Liver (tissue), 9 donors: ENCODE results near the gene RNASE13. TPM values are rescaled to one million over a fixed set of nuclear protein-coding genes. Genes with fewer than 3 reads are reported as not detected.

Experiments used
- DNase-seq: peaks from one replicate; pipeline ENCODE4 v3.0.0-alpha.2; 2017; ENCODE audit warnings: low spot score
- H3K27ac ChIP-seq, 2 donors: one replicate each; pipeline ENCODE4 v1.7.0; 2013; ENCODE audit warnings: inconsistent platforms in 2 of 2, low read length in 2 of 2, control low read depth in 1 of 2, low read depth in 1 of 2, mild to moderate bottlenecking in 1 of 2
- H3K27me3 ChIP-seq, 4 donors: one replicate each; pipeline versions ENCODE4 v1.6.1 to v1.7.0; 2013; ENCODE audit warnings: low read length in 3 of 4, inconsistent platforms in 1 of 4, mild to moderate bottlenecking in 1 of 4, moderate library complexity in 1 of 4; ENCODE audit not compliant: control insufficient read depth in 4 of 4, insufficient read depth in 4 of 4
- H3K36me3 ChIP-seq, 4 donors: one replicate each; pipeline versions ENCODE4 v1.6.1 to v1.7.0; 2013; ENCODE audit warnings: low read length in 3 of 4, mild to moderate bottlenecking in 3 of 4, low read depth in 1 of 4, moderate library complexity in 1 of 4; ENCODE audit not compliant: control insufficient read depth in 4 of 4, insufficient read depth in 3 of 4
- H3K4me1 ChIP-seq, 4 donors: one replicate each; pipeline versions ENCODE4 v1.6.1 to v1.7.0; 2013; ENCODE audit warnings: low read length in 3 of 4, mild to moderate bottlenecking in 3 of 4, moderate library complexity in 1 of 4; ENCODE audit not compliant: control insufficient read depth in 4 of 4, insufficient read depth in 4 of 4
- H3K4me3 ChIP-seq, 3 donors: one replicate each; pipeline versions ENCODE4 v1.6.1 to v1.7.0; 2013; ENCODE audit warnings: low read length in 3 of 3, control low read depth in 1 of 3, low read depth in 1 of 3, mild to moderate bottlenecking in 1 of 3
- H3K9ac ChIP-seq, 2 donors: one replicate each; pipeline ENCODE4 v1.7.0; 2013; ENCODE audit warnings: low read length in 2 of 2, mild to moderate bottlenecking in 2 of 2, moderate library complexity in 2 of 2, control low read depth in 1 of 2, low read depth in 1 of 2
- H3K9me3 ChIP-seq, 4 donors: one replicate each; pipeline versions ENCODE4 v1.6.1 to v1.7.0; 2013; ENCODE audit warnings: low read length in 3 of 4; ENCODE audit not compliant: control insufficient read depth in 4 of 4
- EGR1 ChIP-seq, 2 donors: IDR thresholded peaks; 2 replicates each; pipeline ENCODE4 v1.6.1; 2016 to 2018; ENCODE audit warnings: antibody characterized with exemption in 2 of 2, low read depth in 2 of 2
- FOXA1 ChIP-seq: IDR thresholded peaks from 2 replicates; pipeline ENCODE4 v1.6.1; 2016; ENCODE audit warnings: antibody characterized with exemption
- FOXA2 ChIP-seq: IDR thresholded peaks from 2 replicates; pipeline ENCODE4 v1.6.1; 2016; ENCODE audit warnings: antibody characterized with exemption
- GABPA ChIP-seq, 2 donors: IDR thresholded peaks in 1 of 2; conservative IDR thresholded peaks in 1 of 2; 2 replicates each; pipeline ENCODE4 v1.6.1; 2016; ENCODE audit warnings: antibody characterized with exemption in 2 of 2, mild to moderate bottlenecking in 1 of 2, moderate library complexity in 1 of 2
- HNF4A ChIP-seq, 2 donors: conservative IDR thresholded peaks; 2 replicates each; pipeline ENCODE4 v1.6.1; 2016; ENCODE audit warnings: antibody characterized with exemption in 2 of 2, mild to moderate bottlenecking in 2 of 2
- HNF4G ChIP-seq: IDR thresholded peaks from 2 replicates; pipeline ENCODE4 v1.6.1; 2016; ENCODE audit warnings: antibody characterized with exemption
- JUND ChIP-seq, 2 donors: IDR thresholded peaks; 2 replicates each; pipeline ENCODE4 v1.6.1; 2016; ENCODE audit warnings: antibody characterized with exemption in 2 of 2
- NR2F2 ChIP-seq: IDR thresholded peaks from 2 replicates; pipeline ENCODE4 v1.6.1; 2016; ENCODE audit warnings: antibody characterized with exemption
- RAD21 ChIP-seq, 2 donors: IDR thresholded peaks; 2 replicates each; pipeline ENCODE4 v1.6.1; 2016; ENCODE audit warnings: antibody characterized with exemption in 2 of 2, mild to moderate bottlenecking in 2 of 2
- SP1 ChIP-seq: IDR thresholded peaks from 2 replicates; pipeline ENCODE4 v1.6.1; 2018; ENCODE audit warnings: antibody characterized with exemption, mild to moderate bottlenecking
- TAF1 ChIP-seq: conservative IDR thresholded peaks from 2 replicates; pipeline ENCODE4 v1.6.1; 2016; ENCODE audit warnings: antibody characterized with exemption, mild to moderate bottlenecking
- YY1 ChIP-seq: IDR thresholded peaks from 2 replicates; pipeline ENCODE4 v1.6.1; 2016; ENCODE audit warnings: antibody characterized with exemption, mild to moderate bottlenecking
- WGBS: extraction: QIAGEN DNeasy Blood & Tissue Kit; methylation state at CpG from one replicate; pipeline ENCODE4 v1.1.7; 2013; 5-methylcytosine and 5-hydroxymethylcytosine counted together
- polyA plus RNA-seq, 2 donors: library from polyadenylated mRNA; stranded (reverse) in 1 of 2; unstranded in 1 of 2; fragments of 200-250 nt in 1 of 2; fragments of >200 nt in 1 of 2; fragmentation: Nextera tagmentation in 1 of 2; extraction: Ambion mirVana in 1 of 2; gene quantifications; one replicate each; pipeline versions ENCODE4 v1.2.1 to v1.2.3, GENCODE V29; 2013 to 2015
- total RNA-seq, 2 donors: library from RNA; depleted of rRNA; stranded (reverse); fragments of >200 nt; gene quantifications; one replicate each; pipeline ENCODE4 v1.2.3, GENCODE V29; 2014
- TF ChIP-seq, protein P1 (sequence below): IDR thresholded peaks from 2 replicates; pipeline ENCODE4 v1.6.1; 2016; ENCODE audit warnings: antibody characterized with exemption
- TF ChIP-seq, protein P2 (sequence below): fragments of 150-350 bp; IDR thresholded peaks from 2 replicates; pipeline ENCODE4 v1.5.1; 2017; ENCODE audit warnings: improper control_type of control experiment, low read depth, low read length; ENCODE audit not compliant: missing input control
- TF ChIP-seq, protein P3 (sequence below): IDR thresholded peaks from 2 replicates; pipeline ENCODE4 v1.6.1; 2016; ENCODE audit warnings: antibody characterized with exemption
- TF ChIP-seq, protein P4 (sequence below): IDR thresholded peaks from 2 replicates; pipeline ENCODE4 v1.6.1; 2016; ENCODE audit warnings: antibody characterized with exemption
- TF ChIP-seq, protein P5 (sequence below): IDR thresholded peaks from 2 replicates; pipeline ENCODE4 v1.6.1; 2016; ENCODE audit warnings: antibody characterized with exemption, mild to moderate bottlenecking
- donor health status: healthy.
- donor health status: healthy.
- donor health status: healthy.
- donor health status: healthy.
- donor health status: healthy.

RNASE13 gene
- total and polyA plus RNA-seq, 4 donors: 0.05 to 0.08 TPM; not detected in 2

DNA sequence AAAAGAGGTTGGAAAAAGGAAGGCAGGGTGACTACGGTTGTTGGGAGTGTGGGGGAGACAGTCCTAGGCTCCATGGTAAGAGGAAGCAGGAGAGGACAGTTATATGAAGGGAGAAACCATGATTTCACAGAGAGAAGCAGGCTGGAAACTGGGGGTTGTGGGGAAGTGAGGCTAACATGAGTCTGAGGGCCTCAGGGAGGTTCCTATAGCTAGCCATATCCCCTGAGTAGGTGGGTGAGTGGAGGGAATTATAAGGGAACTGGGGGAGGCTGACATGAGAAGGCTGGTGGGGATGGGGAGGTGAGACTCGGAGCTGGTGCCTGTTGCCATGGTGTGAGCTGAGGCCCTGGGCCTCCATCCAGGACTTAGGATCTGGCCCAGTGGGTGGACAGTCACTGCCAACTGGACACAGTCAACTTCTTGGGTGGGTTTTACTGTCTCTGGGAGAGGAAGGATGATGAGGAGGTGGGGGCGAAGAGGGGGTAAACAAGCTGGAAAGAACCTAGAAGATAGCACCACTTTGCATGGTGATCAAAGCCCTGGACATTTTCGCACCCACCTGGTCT is 1.4 kb downstream of the RNASE13 start:
- TF ChIP-seq HNF4G (no peak), JUND (IDR thresholded peaks at IDR 0.05) (no peak), YY1 (no peak), HNF4A (conservative IDR thresholded peaks at IDR 0.05) (no peak), EGR1 (IDR thresholded peaks at IDR 0.05; ENCODE audit: low read depth in 2 of 2) (no peak), TAF1 (no peak), FOXA1 (no peak), GABPA (IDR thresholded peaks at IDR 0.05 in 1 of 2, conservative IDR thresholded peaks at IDR 0.05 in 1 of 2) (no peak), SP1 (no peak), RAD21 (IDR thresholded peaks at IDR 0.05) (no peak), FOXA2 (no peak), NR2F2 (no peak)
- TF ChIP-seq, protein P1, sequence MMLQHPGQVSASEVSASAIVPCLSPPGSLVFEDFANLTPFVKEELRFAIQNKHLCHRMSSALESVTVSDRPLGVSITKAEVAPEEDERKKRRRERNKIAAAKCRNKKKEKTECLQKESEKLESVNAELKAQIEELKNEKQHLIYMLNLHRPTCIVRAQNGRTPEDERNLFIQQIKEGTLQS: no peak
- TF ChIP-seq, protein P2, sequence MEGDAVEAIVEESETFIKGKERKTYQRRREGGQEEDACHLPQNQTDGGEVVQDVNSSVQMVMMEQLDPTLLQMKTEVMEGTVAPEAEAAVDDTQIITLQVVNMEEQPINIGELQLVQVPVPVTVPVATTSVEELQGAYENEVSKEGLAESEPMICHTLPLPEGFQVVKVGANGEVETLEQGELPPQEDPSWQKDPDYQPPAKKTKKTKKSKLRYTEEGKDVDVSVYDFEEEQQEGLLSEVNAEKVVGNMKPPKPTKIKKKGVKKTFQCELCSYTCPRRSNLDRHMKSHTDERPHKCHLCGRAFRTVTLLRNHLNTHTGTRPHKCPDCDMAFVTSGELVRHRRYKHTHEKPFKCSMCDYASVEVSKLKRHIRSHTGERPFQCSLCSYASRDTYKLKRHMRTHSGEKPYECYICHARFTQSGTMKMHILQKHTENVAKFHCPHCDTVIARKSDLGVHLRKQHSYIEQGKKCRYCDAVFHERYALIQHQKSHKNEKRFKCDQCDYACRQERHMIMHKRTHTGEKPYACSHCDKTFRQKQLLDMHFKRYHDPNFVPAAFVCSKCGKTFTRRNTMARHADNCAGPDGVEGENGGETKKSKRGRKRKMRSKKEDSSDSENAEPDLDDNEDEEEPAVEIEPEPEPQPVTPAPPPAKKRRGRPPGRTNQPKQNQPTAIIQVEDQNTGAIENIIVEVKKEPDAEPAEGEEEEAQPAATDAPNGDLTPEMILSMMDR: no peak
- TF ChIP-seq, protein P3, sequence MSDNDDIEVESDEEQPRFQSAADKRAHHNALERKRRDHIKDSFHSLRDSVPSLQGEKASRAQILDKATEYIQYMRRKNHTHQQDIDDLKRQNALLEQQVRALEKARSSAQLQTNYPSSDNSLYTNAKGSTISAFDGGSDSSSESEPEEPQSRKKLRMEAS: no peak
- TF ChIP-seq, protein P4, sequence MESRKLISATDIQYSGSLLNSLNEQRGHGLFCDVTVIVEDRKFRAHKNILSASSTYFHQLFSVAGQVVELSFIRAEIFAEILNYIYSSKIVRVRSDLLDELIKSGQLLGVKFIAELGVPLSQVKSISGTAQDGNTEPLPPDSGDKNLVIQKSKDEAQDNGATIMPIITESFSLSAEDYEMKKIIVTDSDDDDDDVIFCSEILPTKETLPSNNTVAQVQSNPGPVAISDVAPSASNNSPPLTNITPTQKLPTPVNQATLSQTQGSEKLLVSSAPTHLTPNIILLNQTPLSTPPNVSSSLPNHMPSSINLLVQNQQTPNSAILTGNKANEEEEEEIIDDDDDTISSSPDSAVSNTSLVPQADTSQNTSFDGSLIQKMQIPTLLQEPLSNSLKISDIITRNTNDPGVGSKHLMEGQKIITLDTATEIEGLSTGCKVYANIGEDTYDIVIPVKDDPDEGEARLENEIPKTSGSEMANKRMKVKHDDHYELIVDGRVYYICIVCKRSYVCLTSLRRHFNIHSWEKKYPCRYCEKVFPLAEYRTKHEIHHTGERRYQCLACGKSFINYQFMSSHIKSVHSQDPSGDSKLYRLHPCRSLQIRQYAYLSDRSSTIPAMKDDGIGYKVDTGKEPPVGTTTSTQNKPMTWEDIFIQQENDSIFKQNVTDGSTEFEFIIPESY: no peak
- TF ChIP-seq, protein P5, sequence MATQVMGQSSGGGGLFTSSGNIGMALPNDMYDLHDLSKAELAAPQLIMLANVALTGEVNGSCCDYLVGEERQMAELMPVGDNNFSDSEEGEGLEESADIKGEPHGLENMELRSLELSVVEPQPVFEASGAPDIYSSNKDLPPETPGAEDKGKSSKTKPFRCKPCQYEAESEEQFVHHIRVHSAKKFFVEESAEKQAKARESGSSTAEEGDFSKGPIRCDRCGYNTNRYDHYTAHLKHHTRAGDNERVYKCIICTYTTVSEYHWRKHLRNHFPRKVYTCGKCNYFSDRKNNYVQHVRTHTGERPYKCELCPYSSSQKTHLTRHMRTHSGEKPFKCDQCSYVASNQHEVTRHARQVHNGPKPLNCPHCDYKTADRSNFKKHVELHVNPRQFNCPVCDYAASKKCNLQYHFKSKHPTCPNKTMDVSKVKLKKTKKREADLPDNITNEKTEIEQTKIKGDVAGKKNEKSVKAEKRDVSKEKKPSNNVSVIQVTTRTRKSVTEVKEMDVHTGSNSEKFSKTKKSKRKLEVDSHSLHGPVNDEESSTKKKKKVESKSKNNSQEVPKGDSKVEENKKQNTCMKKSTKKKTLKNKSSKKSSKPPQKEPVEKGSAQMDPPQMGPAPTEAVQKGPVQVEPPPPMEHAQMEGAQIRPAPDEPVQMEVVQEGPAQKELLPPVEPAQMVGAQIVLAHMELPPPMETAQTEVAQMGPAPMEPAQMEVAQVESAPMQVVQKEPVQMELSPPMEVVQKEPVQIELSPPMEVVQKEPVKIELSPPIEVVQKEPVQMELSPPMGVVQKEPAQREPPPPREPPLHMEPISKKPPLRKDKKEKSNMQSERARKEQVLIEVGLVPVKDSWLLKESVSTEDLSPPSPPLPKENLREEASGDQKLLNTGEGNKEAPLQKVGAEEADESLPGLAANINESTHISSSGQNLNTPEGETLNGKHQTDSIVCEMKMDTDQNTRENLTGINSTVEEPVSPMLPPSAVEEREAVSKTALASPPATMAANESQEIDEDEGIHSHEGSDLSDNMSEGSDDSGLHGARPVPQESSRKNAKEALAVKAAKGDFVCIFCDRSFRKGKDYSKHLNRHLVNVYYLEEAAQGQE: no peak
- peaks cover 0 to 14% (median 3%) of the 10 kb centered on the region in 4 donors for H3K36me3 ChIP-seq
- no peaks in the 10 kb centered on the region for H3K9me3 ChIP-seq
- H3K4me3 ChIP-seq: no peak overlapping the region
- H3K9ac ChIP-seq: no peak overlapping the region
- DNase-seq: no peak
- 82% methylated on average over 4 of the region's 4 CpGs for WGBS
- H3K4me1 ChIP-seq: peaks cover 0 to 10% (median 3%) of the 10 kb centered on the region in 4 donors
- H3K27me3 ChIP-seq: no peaks in the 10 kb centered on the region
- no peak overlapping the region for H3K27ac ChIP-seq
